Lung microvascular endothelial cell (primary cell): ENCODE results near the gene ANKUB1. TPM values are rescaled to one million over a fixed set of nuclear protein-coding genes. Genes with fewer than 3 reads are reported as not detected.
A peak's percentile ranks its signal among the peaks of the same experiment; 100 is the strongest.

Experiments
- DNase-seq, 2 donors: peaks; one replicate each; pipeline versions ENCODE4 v3.0.0 to v3.0.0-alpha.2; 2010; ENCODE audit warnings: low read depth in 2 of 2
- total RNA-seq: library from RNA; depleted of rRNA; stranded (reverse); fragments of >200 nt; gene quantifications from 2 replicates; pipeline ENCODE4 v1.2.1, GENCODE V29; 2014

Gene ANKUB1
- total RNA-seq, 1 donor from 2014 or later = not detected

GRCh38 chr3:149764302-149764701 is 28.1 kb downstream of the ANKUB1 start:
- no peak for DNase-seq

DNA sequence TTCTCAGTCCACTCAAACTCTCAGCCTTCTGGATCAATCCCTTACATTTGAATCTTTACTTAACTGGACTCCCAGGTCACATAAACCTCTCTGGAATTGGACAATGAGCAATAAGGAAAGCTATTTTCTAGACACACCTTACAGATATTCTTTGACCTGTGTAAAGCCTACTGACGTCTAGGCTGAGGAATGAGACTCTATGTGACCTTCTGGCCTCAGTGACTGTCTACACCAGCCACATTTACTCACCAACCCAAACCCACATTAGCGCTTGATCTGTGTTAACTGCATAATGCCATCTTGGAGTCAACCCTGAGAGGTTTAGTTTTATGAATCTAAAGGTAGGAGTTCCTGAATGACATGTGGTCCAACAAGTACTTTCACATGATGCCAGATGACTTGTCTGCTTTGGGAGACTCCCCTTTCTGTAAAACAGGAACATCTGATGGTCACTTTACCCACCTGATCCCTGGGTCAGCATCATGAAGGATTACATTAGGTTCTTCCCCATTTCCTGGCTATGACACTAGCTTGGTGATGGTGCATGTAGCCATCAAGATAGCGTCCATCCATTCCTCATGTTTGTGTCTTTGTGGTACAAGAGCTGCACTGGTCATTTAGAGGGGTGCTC is 28.7 kb downstream of the ANKUB1 start:
- DNase-seq = no peak

- DNase-seq = no peak
Measured at GRCh38 chr3:149753717-149754116, 38.6 kb downstream of the ANKUB1 start.

DNA sequence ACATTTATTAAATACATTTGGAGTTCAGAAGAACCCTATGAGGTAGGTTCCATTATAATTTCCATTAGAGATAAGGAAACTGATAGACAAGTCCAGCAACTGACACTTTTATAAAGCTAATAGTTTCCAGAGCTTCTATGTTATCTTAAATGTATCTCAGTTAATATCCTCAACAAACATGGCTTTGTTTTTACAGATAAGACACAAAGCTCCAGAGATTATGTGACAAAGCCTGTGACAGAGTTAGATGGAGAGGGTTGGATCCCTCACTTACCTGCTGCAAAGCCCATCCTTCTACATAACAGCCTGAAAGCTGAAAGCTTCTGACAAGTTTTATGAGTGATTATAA is 39.6 kb downstream of the ANKUB1 start:
- DNase-seq = no peak

DNA sequence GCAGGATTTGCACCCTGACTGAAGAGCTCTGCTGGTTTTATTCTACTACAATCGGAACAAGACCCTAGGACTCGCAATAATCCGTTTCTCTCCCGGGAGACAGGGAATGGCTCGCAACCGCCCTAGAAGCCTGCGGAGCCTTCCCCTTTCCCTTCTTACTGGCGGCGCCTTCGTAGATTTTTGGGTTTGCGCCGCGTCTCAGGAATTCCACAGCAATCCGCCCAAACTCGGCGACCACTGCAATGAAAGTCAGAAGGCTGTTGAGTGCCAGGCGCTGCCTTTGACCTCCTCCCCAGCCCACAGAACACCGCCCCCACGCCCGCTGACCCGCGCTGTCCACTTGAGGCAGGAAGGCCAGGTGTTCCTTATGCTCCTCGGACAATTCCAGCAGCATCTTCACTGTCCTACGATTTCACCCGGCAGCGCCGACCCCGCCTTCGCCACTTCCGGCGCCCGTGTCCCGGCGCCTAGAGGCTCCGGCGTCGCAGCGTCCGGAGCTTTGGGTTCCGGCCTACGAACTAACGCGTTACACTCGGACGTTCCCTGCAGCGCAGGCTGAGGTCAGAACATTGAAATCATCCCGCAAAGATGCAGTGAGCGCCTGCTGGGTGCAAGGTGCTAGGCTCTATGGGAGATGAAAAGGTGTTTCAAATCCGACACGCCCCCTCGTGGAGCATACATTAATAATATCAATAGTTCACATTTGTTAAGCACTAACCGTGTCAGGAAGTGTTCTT is 40.1 kb downstream of the ANKUB1 start, which contains the start of gene COMMD2:
COMMD2 (minus strand) TSS at position 439 of the 737 bp plus-strand sequence; CDS start at position 394, 45 bp downstream.
- DNase-seq = peak; percentile 82 to 83

DNA sequence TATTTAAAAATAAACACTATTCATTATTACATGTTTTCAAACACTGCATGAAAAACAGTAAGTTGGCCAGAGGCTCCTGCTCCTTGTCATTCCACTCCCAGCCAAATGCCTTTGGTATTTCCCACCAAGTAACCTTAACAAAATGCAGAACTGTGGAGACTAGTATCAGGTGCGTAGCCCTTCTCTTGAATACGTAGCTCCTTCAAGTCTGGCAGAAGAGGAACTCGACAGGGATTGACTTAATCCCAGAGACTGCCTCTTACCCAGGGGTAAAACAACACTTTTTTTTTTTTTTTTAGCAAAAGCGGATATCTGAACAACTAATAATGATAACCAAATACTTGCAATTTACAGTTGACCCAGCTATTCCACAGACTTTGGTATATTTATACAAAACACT is 40.8 kb downstream of the ANKUB1 start:
- peak; percentile 5 to 13 for DNase-seq

GRCh38 chr3:149744606-149745005 is 47.7 kb downstream of the ANKUB1 start:
- no peak for DNase-seq

- DNase-seq = peak in 1 of 2 donors; percentile 34
Measured at GRCh38 chr3:149744151-149744550, 48.2 kb downstream of the ANKUB1 start.

DNA sequence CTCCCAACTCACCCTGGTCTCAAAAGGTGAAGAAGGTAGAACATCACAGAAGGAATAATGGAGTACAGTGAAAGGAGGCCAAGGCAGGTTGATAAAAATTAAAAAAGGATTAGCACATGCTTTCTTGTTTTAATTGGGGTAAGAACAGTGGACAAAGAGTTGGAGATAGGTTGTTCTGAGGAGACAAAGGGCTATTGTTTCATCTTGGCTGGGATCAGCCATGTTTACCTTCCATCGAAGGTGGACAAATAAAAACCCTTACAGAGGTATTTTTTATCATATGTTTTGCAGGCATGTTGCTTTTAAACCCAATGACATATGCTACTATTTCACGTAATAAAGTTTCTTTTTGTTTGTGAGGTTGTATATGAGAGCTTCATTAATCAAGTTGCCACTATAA is 53.0 kb downstream of the ANKUB1 start:
- no peak for DNase-seq

GRCh38 chr3:149738876-149739275 is 53.5 kb downstream of the ANKUB1 start:
- no peak for DNase-seq

- DNase-seq = no peak
Measured at GRCh38 chr3:149736953-149737205, 55.5 kb downstream of the ANKUB1 start.

DNA sequence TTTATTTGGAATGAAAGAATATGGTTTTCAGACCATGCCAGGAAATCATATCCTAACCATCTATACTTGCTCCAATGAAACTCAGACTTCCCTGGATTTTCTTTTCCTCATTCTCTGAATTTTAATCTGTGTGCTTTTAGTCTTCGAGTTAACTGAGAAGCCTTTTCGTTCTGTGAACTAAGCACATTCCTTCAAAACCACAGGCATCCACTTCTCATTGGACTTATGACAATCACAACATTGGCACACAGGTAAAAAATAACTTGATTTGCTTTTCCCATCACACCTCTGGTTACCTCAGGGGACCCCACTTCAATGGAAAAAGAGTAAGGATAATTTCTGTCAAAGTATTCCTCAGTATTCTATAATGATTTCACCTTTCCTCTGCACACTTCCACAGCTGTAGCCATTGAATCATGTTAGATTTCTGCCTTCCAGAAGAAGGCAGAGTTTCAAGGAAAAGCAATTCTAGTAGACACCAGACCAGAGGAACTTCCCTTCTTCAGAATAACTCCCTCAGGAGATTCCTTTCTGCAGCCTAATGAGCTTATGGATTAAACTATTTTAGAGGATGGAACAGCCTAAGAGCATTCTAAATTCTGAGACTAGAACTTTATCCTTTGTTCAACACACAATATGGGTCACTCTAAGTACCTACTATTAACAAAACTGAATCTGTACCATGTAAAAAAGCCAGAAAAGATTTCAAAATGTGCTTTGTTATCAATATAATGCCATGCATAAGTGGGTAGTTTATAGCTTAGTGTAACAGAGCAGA is 56.0 kb downstream of the ANKUB1 start:
- no peak for DNase-seq

- no peak for DNase-seq
Measured at GRCh38 chr3:149732234-149732633, 60.1 kb downstream of the ANKUB1 start.

- DNase-seq = no peak
Measured at GRCh38 chr3:149727656-149728055, 64.7 kb downstream of the ANKUB1 start.

- DNase-seq = no peak
Measured at GRCh38 chr3:149726716-149727407, 65.5 kb downstream of the ANKUB1 start.

DNA sequence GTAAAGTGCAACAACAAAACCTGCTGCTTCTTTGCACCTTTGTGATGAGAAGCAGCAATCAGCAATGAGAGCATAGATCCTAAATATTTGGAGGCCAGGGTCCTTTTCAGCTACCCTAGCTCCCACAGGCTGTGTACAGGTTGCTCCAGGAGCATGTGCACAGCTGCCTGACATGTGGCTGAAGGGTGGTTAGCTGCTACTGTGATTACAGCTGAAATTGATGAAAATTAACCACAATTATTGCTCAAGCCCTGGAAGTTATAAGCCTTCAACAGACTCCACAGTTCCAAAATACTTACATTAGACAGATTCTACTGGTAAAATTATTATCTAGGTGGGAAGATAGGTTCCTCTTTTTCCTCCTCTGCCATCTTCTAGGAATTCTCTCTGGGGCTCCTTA is 68.6 kb downstream of the ANKUB1 start:
- DNase-seq = no peak

- no peak for DNase-seq
Measured at GRCh38 chr3:149720918-149721317, 71.4 kb downstream of the ANKUB1 start.

DNA sequence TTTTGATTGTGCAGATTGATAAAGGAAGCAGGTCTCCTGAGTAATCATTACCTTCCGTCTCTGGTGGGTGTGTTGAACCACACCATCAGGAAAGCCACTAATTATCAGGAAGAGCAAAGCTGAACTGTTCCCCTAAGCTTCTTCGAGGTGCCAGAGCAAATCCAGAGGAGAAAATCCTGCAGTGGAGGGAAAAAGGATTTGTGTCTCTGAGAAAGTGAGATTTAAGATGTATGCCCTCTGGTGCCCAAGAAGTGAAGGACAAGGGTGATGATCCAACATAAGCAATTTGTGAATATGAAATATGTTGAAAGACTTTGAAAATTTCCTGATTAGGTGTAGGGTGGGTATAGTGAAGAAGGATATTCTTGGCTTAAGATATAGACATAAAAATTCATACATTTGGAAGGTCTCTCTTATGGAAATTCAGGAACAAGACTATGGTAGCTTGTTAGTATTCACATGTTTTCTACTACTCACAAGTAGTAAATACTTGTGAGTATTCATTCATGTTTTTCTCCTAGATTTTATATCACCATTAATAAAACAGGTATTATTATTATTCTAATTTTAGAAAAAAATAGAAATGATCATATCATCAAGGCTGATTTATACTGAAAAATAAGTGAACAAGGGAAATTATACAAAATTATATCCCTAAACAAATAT is 74.8 kb downstream of the ANKUB1 start:
- DNase-seq = peak; percentile 75 to 85

DNA sequence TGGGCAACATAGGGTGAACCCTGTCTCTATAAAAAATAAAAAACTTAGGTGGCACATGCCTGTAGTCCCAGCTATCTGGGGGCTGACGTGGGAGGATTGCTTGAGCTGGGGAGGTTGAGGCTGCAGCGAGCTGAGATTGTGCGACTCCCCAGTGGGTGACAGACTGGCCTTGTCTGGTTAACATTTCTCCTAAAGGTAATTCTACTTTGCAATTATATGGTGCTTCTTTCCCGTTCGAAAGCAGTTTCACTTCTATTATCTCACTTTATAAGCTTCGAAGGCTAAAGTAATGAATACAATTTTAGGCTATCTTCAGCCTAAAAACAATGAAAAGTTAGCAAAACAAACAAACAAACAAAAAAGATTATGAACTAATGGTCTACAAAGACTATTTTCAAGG is 75.4 kb downstream of the ANKUB1 start:
- DNase-seq = peak in 1 of 2 donors; percentile 23

DNA sequence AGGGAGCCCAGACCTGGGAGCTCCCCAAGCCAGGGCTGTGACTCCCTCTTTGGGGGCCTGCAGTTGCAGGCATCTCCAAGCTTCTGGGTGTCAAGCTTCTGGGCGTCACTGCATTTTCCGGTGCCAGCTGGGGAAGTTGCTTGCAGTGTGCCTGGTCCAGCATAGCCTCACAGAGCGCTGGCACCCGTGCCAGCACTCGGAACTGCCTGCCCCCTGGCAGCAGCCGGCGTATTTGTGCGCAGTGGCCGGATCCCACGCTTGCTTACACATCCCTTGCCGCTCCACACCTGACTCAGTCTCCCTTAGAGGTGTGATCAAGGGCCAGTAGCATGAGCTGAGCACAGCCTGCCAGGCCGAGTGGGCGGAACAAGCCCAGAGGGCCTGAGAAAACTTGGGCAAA is 77.1 kb downstream of the ANKUB1 start:
- no peak for DNase-seq
